Effector memory CD4-positive, alpha-beta T cell (primary cell): Measurements from ENCODE around the gene PIP5KL1.

Experiments used
- DNase-seq, 3 donors: peaks; one replicate each; pipeline ENCODE4 v3.0.0-alpha.2; 2020
- H3K27ac ChIP-seq: 2 replicates; pipeline ENCODE4 v1.7.0; 2013; ENCODE audit warnings: mild to moderate bottlenecking, low read length, moderate library complexity; ENCODE audit not compliant: insufficient read depth, poor library complexity, severe bottlenecking
- H3K27me3 ChIP-seq: replicated peaks from 2 replicates; pipeline ENCODE4 v1.7.0; 2013; ENCODE audit warnings: mild to moderate bottlenecking, low read length; ENCODE audit not compliant: insufficient read depth, control insufficient read depth, poor library complexity, severe bottlenecking
- H3K36me3 ChIP-seq: 2 replicates; pipeline ENCODE4 v1.7.0; 2013; ENCODE audit warnings: mild to moderate bottlenecking, low read length, moderate library complexity; ENCODE audit not compliant: control insufficient read depth, insufficient read depth
- H3K4me1 ChIP-seq: 2 replicates; pipeline ENCODE4 v1.7.0; 2013; ENCODE audit warnings: low read length, mild to moderate bottlenecking; ENCODE audit not compliant: control insufficient read depth, insufficient read depth, poor library complexity, severe bottlenecking
- H3K4me3 ChIP-seq: 2 replicates; pipeline ENCODE4 v1.7.0; 2013; ENCODE audit warnings: low read length, low read depth, mild to moderate bottlenecking; ENCODE audit not compliant: insufficient read depth, poor library complexity, severe bottlenecking
- H3K9me3 ChIP-seq: 2 replicates; pipeline ENCODE4 v1.7.0; 2013; ENCODE audit warnings: mild to moderate bottlenecking, low read length, moderate library complexity; ENCODE audit not compliant: control insufficient read depth

Gene PIP5KL1

DNA sequence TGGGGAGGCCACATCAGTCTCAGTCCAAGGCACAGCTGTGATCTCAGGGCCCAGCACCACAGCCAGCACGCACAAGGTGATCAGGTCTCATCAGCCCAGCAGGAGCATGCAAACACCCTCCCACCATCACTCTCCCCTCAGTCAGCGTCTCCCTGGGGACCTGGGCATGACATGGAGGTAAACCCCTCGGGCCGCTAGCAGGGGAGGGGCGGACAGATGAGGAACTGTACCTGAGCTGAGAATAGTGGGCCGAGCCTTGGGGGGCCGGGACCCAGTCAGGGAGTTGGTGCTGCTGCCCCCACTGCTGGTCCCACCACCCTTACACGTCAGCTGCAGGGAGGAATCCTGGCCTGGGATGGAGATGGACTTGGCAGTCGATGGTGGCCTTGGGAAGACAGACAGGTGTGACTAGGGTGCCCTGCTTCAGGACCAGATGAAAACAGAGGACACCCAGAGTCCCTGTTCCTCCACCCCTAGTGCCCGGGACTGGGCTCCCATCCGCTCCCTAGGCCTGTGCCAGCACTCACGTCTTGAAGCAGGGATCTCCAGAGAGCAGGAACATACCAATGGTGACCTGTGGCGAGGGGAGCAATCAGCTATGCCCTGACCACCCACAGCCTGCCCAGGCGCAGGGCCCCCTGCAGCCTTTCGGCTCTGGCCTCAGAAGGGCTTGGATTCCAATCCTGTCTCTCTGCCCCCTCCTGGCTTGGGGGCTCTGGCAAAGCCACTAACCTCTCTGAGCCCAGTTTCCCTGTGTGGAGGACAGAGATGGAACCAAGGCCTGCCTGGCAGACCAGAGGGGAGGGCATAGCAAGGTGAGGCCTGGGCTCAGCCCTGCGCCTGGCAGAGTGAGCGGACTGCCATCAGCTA, 17.5 kb upstream of the PIP5KL1 start:
- H3K9me3 ChIP-seq, result no peaks in the 10 kb centered on the region
- H3K4me1 ChIP-seq, result peaks cover 21% of the 10 kb centered on the region
- peak overlapping the region; percentile 25 for H3K27ac ChIP-seq
- DNase-seq, result no peak
- no peaks in the 10 kb centered on the region for H3K27me3 ChIP-seq
- no peak overlapping the region for H3K4me3 ChIP-seq
- H3K36me3 ChIP-seq, result peaks cover 79% of the 10 kb centered on the region

DNA sequence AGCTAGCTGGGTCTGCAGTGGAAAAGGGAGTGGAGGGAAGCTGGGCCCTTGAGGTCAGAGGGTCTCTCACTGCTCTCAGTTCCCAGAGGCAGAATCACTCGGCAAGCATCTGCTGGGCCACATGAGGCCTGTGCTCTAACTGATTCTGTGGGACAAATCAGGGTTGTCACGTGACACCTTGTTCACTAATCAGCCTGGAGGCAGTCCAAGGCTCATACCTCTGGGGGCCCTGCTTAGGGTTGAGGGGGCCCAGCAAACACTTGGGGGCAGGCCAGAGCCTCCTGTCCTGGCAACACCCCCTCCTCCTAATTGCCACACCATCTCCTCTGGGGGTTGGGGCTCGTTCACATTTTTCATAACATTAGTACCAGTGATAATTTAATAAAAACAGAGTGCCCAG, 16.2 kb upstream of the PIP5KL1 start:
- Histone ChIP-seq H3K27ac (peak overlapping the region; percentile 35), H3K36me3 (peaks cover 86% of the 10 kb centered on the region), H3K4me3 (no peak overlapping the region), H3K4me1 (peaks cover 13% of the 10 kb centered on the region), H3K9me3 (no peaks in the 10 kb centered on the region), H3K27me3 (no peaks in the 10 kb centered on the region)
- no peak for DNase-seq

DNA sequence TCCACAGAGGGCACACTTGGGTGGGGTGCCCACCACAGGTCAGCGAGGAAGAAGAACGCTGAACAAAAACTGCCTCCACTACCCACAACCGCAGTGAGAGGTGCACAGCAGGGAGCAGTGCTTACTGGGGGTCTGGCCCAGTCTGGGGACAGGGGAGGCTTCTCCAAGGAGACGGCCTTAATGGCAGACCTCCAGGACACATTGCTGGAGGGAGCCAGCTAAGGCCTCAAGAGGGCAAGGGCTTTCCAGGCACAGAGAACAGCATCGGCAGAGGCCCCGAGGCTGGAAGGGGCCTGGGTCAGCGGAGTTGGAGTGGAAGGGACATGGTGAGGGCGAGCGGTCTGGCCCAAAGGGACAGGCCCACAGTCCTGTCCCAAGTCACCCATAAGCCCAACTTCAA, 15.4 kb upstream of the PIP5KL1 start:
- H3K4me1 ChIP-seq, result peaks cover 9% of the 10 kb centered on the region
- H3K36me3 ChIP-seq, result peaks cover 92% of the 10 kb centered on the region
- no peaks in the 10 kb centered on the region for H3K27me3 ChIP-seq
- no peak for DNase-seq
- H3K27ac ChIP-seq, result peak overlapping the region; percentile 35
- no peak overlapping the region for H3K4me3 ChIP-seq
- no peaks in the 10 kb centered on the region for H3K9me3 ChIP-seq

DNA sequence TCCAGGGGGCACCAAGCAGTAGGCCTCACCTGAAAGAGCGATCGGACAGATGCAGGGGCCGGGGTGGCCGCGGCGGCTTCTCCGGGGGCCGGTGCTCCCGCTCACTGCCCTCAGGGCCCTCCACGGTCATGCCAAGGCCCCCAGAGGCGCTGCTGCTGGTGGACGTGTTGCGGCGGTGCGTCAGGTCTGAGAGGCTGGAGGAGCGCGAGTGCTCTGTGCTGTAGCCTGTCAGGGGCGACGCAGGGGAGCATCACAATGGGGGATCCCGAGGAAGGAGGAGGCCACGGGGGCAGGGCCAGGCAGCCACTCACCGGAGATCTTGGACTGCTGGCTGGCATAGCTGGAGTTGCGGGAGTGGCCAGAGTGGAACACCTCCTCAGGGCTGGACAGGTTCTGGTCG, 14.8 kb upstream of the PIP5KL1 start:
- no peak for DNase-seq
- Histone ChIP-seq H3K9me3 (no peaks in the 10 kb centered on the region), H3K27ac (no peak overlapping the region), H3K36me3 (peaks cover 88% of the 10 kb centered on the region), H3K27me3 (no peaks in the 10 kb centered on the region), H3K4me3 (no peak overlapping the region), H3K4me1 (peaks cover 7% of the 10 kb centered on the region)

DNA sequence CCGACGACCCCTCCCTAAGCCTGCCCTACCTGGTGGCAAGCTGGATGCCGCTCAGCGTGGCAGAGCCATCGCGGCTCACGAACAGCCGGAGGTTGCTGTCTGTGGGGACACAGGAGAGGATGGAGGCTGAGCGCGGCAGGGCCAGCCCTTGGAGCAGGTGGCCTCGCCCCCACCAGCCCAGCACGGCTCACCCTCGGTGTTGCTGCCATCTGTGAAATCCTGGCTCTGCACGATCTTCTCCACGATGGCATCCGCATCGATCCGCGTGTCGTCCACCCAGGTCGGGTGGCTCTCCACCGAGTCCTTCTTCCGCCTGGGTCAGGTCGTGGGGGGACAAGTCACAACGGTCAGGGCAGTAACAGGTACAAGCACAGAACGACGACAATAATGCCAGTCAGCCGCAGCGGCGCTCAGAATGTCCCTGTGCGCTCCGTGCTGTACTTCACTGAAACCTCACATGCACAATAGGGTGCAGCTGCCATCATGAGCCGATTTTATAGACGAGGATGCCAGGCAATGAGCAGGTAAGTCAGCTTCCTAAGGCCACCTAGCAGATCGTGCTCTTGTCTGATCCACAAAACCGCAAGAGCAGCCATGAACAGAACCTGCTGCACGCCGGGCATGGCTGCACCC, 14.1 kb upstream of the PIP5KL1 start:
- peaks cover 89% of the 10 kb centered on the region for H3K36me3 ChIP-seq
- H3K27ac ChIP-seq, result peak overlapping the region; percentile 5
- H3K27me3 ChIP-seq, result no peaks in the 10 kb centered on the region
- peaks cover 7% of the 10 kb centered on the region for H3K4me1 ChIP-seq
- H3K4me3 ChIP-seq, result no peak overlapping the region
- no peaks in the 10 kb centered on the region for H3K9me3 ChIP-seq
- DNase-seq, result no peak

DNA sequence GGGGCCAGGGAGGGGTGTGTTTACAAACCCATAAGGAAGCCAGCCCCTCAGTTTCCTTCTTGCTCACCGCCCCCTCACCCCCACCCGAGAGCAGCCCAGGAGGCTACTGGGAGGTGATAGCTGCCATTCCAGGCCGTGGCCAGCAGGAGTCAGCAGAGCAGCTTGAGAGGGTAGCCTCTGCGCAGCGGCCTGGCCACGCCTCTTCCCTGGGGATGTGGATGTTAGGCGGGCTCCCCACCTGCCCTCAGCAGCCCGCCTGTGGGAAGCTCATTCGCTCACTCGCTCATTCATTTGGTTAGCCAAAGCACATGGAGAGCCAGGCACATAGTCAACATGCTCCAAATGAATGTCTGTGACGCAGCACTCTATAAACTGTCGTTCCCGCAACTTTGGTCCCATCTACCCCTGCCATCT, 13.2 kb upstream of the PIP5KL1 start:
- Histone ChIP-seq H3K36me3 (peaks cover 83% of the 10 kb centered on the region), H3K27ac (no peak overlapping the region), H3K27me3 (no peaks in the 10 kb centered on the region), H3K4me1 (peaks cover 4% of the 10 kb centered on the region), H3K9me3 (no peaks in the 10 kb centered on the region), H3K4me3 (no peak overlapping the region)
- DNase-seq, result peak; percentile 39 to 63 (median 50)

DNA sequence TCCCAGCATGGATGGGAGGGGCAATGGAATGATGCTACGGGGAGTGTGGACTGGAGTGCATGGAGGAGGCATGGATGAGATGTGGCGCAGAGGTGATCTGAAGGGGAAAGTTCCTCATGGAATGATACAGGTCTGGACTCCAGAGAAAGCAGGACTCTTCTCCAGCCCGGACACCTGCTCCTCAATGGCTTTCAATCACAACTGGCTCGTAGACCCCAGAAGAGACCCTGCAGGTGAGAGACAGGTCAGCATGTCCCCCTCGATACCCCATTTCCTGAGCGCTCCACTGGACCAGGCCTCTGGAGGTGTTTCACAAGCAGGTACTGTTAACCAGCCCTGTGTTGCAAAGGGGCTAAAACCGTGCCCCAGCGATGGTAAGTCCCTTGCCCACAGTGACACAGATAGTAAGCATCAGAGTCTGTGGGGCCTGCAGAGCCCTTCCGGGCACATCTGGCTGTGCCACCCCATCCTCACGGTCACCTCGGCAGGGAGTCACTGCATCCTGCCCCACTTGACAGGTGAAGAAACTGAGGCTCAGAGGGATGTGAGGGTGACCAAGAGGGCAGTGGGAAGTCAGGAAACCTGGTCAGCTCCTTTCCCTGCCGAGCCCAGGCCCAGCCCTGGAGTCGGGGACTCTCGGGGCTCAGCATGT, 12.6 kb upstream of the PIP5KL1 start:
- no peak overlapping the region for H3K4me3 ChIP-seq
- H3K4me1 ChIP-seq, result peaks cover 7% of the 10 kb centered on the region

DNA sequence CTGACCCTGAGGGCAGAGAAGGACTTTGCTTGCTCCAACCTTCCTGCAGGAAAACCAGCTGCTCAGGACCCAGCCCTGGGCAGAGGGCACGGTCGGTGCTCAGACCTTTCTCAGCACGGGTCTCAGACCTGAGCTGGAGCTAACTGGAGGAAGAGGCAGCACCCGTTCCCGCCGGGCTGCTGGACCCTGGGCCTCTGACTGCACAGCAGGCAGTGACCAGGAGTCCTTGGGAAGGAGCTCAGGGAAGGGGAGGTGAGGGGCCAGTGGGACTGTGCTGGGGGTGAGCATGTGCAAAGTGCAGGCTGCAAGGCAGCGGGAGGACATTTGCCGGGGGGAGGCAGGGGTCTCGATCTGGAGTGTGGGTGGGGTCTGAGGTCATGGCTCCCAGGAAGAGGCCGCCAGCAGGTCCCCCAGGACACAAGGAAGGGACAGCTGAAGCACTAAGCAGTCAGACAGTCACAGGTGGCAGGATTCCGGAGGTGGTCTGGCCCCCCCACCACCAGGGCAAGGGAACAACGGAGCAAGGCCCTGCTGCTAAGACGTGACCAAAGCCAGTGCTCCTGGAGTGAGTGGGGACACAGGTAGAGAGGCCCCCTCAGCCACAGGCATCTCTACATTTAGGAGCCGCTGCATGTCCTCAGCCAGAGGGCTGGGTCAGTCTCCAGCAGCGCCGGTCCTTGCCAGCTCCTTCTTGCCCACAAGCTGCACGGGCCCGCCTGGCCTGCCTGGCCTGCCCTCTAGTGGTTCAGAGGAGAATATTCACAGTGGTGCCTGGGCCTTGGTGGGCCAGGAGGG, 11.8 kb upstream of the PIP5KL1 start:
- peaks cover 11% of the 10 kb centered on the region for H3K4me1 ChIP-seq
- peaks cover 70% of the 10 kb centered on the region for H3K36me3 ChIP-seq
- H3K27ac ChIP-seq, result no peak overlapping the region

More for the DNA sequence above, 12.6 kb upstream of the PIP5KL1 start:
- Histone ChIP-seq H3K27me3 (no peaks in the 10 kb centered on the region), H3K36me3 (peaks cover 77% of the 10 kb centered on the region), H3K27ac (peak overlapping the region; percentile 9), H3K9me3 (no peaks in the 10 kb centered on the region)
- no peak for DNase-seq

DNA sequence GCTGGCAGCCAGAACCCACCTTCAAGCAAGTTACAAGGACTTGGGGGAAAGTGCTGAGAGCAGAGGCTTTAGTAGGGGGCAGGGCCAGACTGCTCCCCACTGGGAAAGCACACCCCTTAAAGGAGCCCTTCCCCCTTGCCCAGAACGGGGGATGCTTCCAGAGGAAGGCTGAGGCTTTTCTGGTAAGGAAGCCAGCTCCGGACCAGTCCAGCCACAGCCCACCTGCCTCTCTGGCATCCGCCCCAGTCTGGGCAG, 11.3 kb upstream of the PIP5KL1 start:
- peaks cover 67% of the 10 kb centered on the region for H3K36me3 ChIP-seq
- no peak for DNase-seq
- H3K4me1 ChIP-seq, result peaks cover 15% of the 10 kb centered on the region
- no peak overlapping the region for H3K27ac ChIP-seq
- H3K27me3 ChIP-seq, result no peaks in the 10 kb centered on the region
- H3K4me3 ChIP-seq, result no peak overlapping the region
- no peaks in the 10 kb centered on the region for H3K9me3 ChIP-seq

More for the DNA sequence above, 11.8 kb upstream of the PIP5KL1 start:
- H3K27me3 ChIP-seq, result no peaks in the 10 kb centered on the region
- H3K4me3 ChIP-seq, result no peak overlapping the region
- H3K9me3 ChIP-seq, result no peaks in the 10 kb centered on the region
- no peak for DNase-seq
